Caco-2 (cell line): ENCODE measurements around the gene ALDH1A2. TPM values are rescaled to one million over a fixed set of nuclear protein-coding genes. Genes with fewer than 3 reads are reported as not detected.

Experiments used
- BruUV-seq: library from RNA; stranded (reverse); fragments of 400-500 nt; replicated peaks from 2 replicates; lab custom pipeline; 2021; lab: Mats Ljungman, UMichigan
- CTCF ChIA-PET: fragments of 300-600 bp; sonication (Branson Sonifier 250); formaldehyde crosslinking; loops from one replicate; lab custom pipeline; 2022; ENCODE audit warnings: antibody characterized with exemption; lab: Charles Lee
- POLR2A ChIA-PET: fragments of 300-600 bp; sonication (Branson Sonifier 250); formaldehyde crosslinking; loops from one replicate; lab custom pipeline; 2022; ENCODE audit warnings: antibody characterized with exemption; lab: Charles Lee
- DNase-seq, 2 experiments: peaks; one replicate each; pipeline versions ENCODE4 v3.0.0 to v3.0.0-alpha.2; 2020 to 2022
- H3K27me3 ChIP-seq: replicated peaks from 2 replicates; pipeline ENCODE4 v1.6.0; 2011; ENCODE audit warnings: low read length; ENCODE audit not compliant: control insufficient read depth, insufficient read depth
- H3K36me3 ChIP-seq: 2 replicates; pipeline ENCODE4 v1.5.1; 2011; ENCODE audit warnings: low read length; ENCODE audit not compliant: control insufficient read depth, insufficient read depth
- H3K4me1 ChIP-seq: fragments of 250-450 bp; sonication (Bioruptor Pico); 2 replicates; pipeline ENCODE4 v1.5.1; 2020; ENCODE audit warnings: mild to moderate bottlenecking
- H3K4me3 ChIP-seq: 2 replicates; pipeline ENCODE4 v1.5.1; 2011; ENCODE audit warnings: low read depth, mild to moderate bottlenecking, control low read depth, low read length
- H3K9me3 ChIP-seq: fragments of 250-450 bp; sonication (Bioruptor Pico); 2 replicates; pipeline ENCODE4 v1.5.1; 2020; ENCODE audit warnings: mild to moderate bottlenecking, moderate library complexity
- H3K27ac Mint-ChIP-seq: one replicate; pipeline ENCODE4 v1.8.0; 2022; ENCODE audit warnings: mixed read lengths; ENCODE audit not compliant: unreplicated experiment
- H3K27me3 Mint-ChIP-seq: one replicate; pipeline ENCODE4 v1.8.0; 2022; ENCODE audit warnings: mixed read lengths; ENCODE audit not compliant: insufficient read depth, unreplicated experiment
- H3K36me3 Mint-ChIP-seq: one replicate; pipeline ENCODE4 v1.8.0; 2022; ENCODE audit warnings: mild to moderate bottlenecking, mixed read lengths; ENCODE audit not compliant: insufficient read depth, unreplicated experiment
- H3K4me1 Mint-ChIP-seq: one replicate; pipeline ENCODE4 v1.8.0; 2022; ENCODE audit warnings: low read depth, mixed read lengths; ENCODE audit not compliant: unreplicated experiment
- H3K4me3 Mint-ChIP-seq: one replicate; pipeline ENCODE4 v1.8.0; 2022; ENCODE audit warnings: mild to moderate bottlenecking, moderate library complexity, mixed read lengths; ENCODE audit not compliant: unreplicated experiment
- H3K9me3 Mint-ChIP-seq: one replicate; pipeline ENCODE4 v1.8.0; 2022; ENCODE audit warnings: mixed read lengths; ENCODE audit not compliant: unreplicated experiment
- CTCF ChIP-seq, 2 experiments: fragments of 200-600 bp in 1 of 2; IDR thresholded peaks; 1 replicate in 1 of 2; 2 replicates in 1 of 2; pipeline versions ENCODE4 v1.5.1 to v1.8.0; 2011 to 2022; ENCODE audit warnings: antibody characterized with exemption in 1 of 2, control low read depth in 1 of 2, inconsistent platforms in 1 of 2, low read depth in 1 of 2, low read length in 1 of 2, mild to moderate bottlenecking in 1 of 2, moderate library complexity in 1 of 2; ENCODE audit not compliant: insufficient read depth in 1 of 2, severe bottlenecking in 1 of 2, unreplicated experiment in 1 of 2
- intact Hi-C: fragments of 100-400 bp; cut with micrococcal nuclease; formaldehyde crosslinking; loops from one replicate; pipeline ENCODE4 v1.10.0; 2022; ENCODE audit not compliant: unreplicated experiment
- total RNA-seq: library from RNA; stranded (reverse); gene quantifications from 2 replicates; pipeline ENCODE4 v1.2.3, GENCODE V29; 2022

Gene ALDH1A2
- total RNA-seq, 1 experiment from 2014 or later, result 0.61 TPM

- no peak overlapping the region for H3K4me3 ChIP-seq
- ChIA-PET POLR2A (no interaction called here), CTCF (no interaction called here)
- intact Hi-C loops, result no loop called here
- H3K4me1 Mint-ChIP-seq, result no peaks in the 10 kb centered on the region
- DNase-seq, result no peak
- TF ChIP-seq CTCF (IDR thresholded peaks at IDR 0.05; ENCODE audit: insufficient read depth in 1 of 2, low read depth in 1 of 2, low read length in 1 of 2, severe bottlenecking in 1 of 2, unreplicated experiment in 1 of 2), result no peak
- no peaks in the 10 kb centered on the region for H3K9me3 Mint-ChIP-seq
- no peaks in the 10 kb centered on the region for H3K36me3 Mint-ChIP-seq
- H3K36me3 ChIP-seq, result no peaks in the 10 kb centered on the region
- H3K4me3 Mint-ChIP-seq, result no peak overlapping the region
- H3K9me3 ChIP-seq, result no peaks in the 10 kb centered on the region
- no peaks in the 10 kb centered on the region for H3K4me1 ChIP-seq
- no peaks in the 10 kb centered on the region for H3K27me3 ChIP-seq
- H3K27me3 Mint-ChIP-seq, result peaks cover 6% of the 10 kb centered on the region
- no peak overlapping the region for H3K27ac Mint-ChIP-seq
- BruUV-seq, result no TSS peak
These were observed 92.0 kb downstream of the ALDH1A2 start for GRCh38 chr15:57973534-57973933.

GRCh38 chr15:57972864-57973263 lies 92.6 kb downstream of the ALDH1A2 start:
- no peaks in the 10 kb centered on the region for H3K9me3 Mint-ChIP-seq
- no peak for TF ChIP-seq CTCF (IDR thresholded peaks at IDR 0.05; ENCODE audit: insufficient read depth in 1 of 2, low read depth in 1 of 2, low read length in 1 of 2, severe bottlenecking in 1 of 2, unreplicated experiment in 1 of 2)
- no peak overlapping the region for H3K4me3 Mint-ChIP-seq
- no peak overlapping the region for H3K27ac Mint-ChIP-seq
- H3K27me3 ChIP-seq, result no peaks in the 10 kb centered on the region
- no TSS peak for BruUV-seq
- H3K36me3 Mint-ChIP-seq, result no peaks in the 10 kb centered on the region
- H3K4me1 ChIP-seq, result no peaks in the 10 kb centered on the region
- peaks cover 10% of the 10 kb centered on the region for H3K27me3 Mint-ChIP-seq
- no peak for DNase-seq
- ChIA-PET CTCF (no interaction called here), POLR2A (no interaction called here)
- no peaks in the 10 kb centered on the region for H3K36me3 ChIP-seq
- intact Hi-C loops, result no loop called here
- no peaks in the 10 kb centered on the region for H3K9me3 ChIP-seq
- H3K4me3 ChIP-seq, result no peak overlapping the region
- no peaks in the 10 kb centered on the region for H3K4me1 Mint-ChIP-seq

- Histone ChIP-seq H3K36me3 (no peaks in the 10 kb centered on the region), H3K27me3 (peaks cover 2% of the 10 kb centered on the region; the same call in 1 of the 2 replicates), H3K4me1 (no peaks in the 10 kb centered on the region), H3K4me3 (no peak overlapping the region), H3K9me3 (no peaks in the 10 kb centered on the region)
- BruUV-seq, result no TSS peak
- no peaks in the 10 kb centered on the region for H3K9me3 Mint-ChIP-seq
- H3K27me3 Mint-ChIP-seq, result peaks cover 11% of the 10 kb centered on the region
- TF ChIP-seq CTCF (IDR thresholded peaks at IDR 0.05; ENCODE audit: insufficient read depth in 1 of 2, low read depth in 1 of 2, low read length in 1 of 2, severe bottlenecking in 1 of 2, unreplicated experiment in 1 of 2), result no peak
- no peaks in the 10 kb centered on the region for H3K4me1 Mint-ChIP-seq
- no peak for DNase-seq
- no peaks in the 10 kb centered on the region for H3K36me3 Mint-ChIP-seq
- no peak overlapping the region for H3K27ac Mint-ChIP-seq
- POLR2A ChIA-PET, result no interaction called here
- H3K4me3 Mint-ChIP-seq, result no peak overlapping the region
- CTCF ChIA-PET, result interaction anchor here (0.6 to 1.5 kb wide), 4 partner anchors 10 to 101 kb away, joined by 3 to 12 read pairs (median 7); partner anchors contain the start of gene ALDH1A2
- intact Hi-C loops, result loop anchor here (1.0 to 5.0 kb wide), 2 partner anchors 96 to 212 kb away; no protein-coding TSS in a partner anchor
These were observed 95.5 kb downstream of the ALDH1A2 start for GRCh38 chr15:57969996-57970395.
